C4-2B (cell line): ENCODE measurements around the gene NME7.
A peak's percentile ranks its signal among the peaks of the same experiment; 100 is the strongest.
"Not testable (repeated sequence)": the region's sequence is repeated elsewhere in the genome, so short reads cannot be mapped to it uniquely, and the experiment has no call there.

Experiments
- H3K27ac ChIP-seq: fragments of 450-650 bp; 2 replicates; pipeline ENCODE4 v1.5.1; 2017
- CTCF ChIP-seq: fragments of 450-650 bp; conservative IDR thresholded peaks from 2 replicates; pipeline ENCODE4 v1.5.1; 2017; ENCODE audit warnings: mild to moderate bottlenecking
- ZFX ChIP-seq: fragments of 450-650 bp; IDR thresholded peaks from 2 replicates; pipeline ENCODE4 v1.6.1; 2017

Gene NME7

GRCh38 chr1:169300854-169301253 is 66.7 kb downstream of the NME7 start:
- TF ChIP-seq CTCF (no peak), ZFX (no peak)
- no peak overlapping the region for H3K27ac ChIP-seq

GRCh38 chr1:169298441-169298840 is 69.2 kb downstream of the NME7 start:
- no peak overlapping the region for H3K27ac ChIP-seq
- TF ChIP-seq ZFX = no peak

DNA sequence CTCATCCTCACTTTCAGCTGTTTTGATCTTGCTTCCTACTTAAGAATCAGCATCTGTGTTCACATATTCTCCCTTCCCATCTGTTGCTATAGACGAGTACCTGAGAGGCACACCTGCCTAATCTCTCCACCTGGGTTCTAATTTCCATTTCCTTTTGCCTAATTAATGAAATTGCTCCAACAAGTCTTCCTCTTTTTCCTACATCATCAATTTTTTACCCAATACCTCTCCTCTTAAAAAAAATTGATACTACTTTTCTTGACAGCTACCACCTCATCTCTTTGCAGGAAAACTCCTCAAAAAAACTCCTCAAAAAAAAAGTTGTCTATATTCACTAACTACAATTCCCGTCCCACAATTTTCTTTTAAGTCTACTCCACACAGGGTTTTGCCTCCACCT is 71.8 kb downstream of the NME7 start:
- H3K27ac ChIP-seq = no peak overlapping the region
- TF ChIP-seq ZFX (no peak), CTCF (no peak)

DNA sequence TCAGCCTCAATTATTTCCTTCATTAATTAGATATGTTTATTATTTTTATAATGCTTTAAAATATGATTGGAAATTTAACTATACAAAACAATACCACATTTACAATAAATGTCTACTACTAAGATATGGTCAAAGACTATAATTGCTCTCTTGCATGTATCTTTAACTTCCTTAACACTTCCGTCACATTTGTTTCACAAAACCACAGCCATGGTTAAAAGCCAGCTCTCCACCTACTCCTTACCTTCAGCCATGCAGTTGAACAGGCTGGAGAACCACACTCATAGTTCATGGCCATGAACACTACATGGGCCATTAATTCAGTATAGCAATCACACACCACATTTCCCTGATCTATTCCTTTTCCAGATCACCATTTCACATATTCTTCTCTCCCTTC is 72.2 kb downstream of the NME7 start:
- TF ChIP-seq CTCF (no peak), ZFX (no peak)

GRCh38 chr1:169289016-169289415 is 78.6 kb downstream of the NME7 start:
- TF ChIP-seq ZFX (no peak), CTCF (no peak)
- H3K27ac ChIP-seq = no peak overlapping the region

More for the DNA sequence above, 72.2 kb downstream of the NME7 start:
- H3K27ac ChIP-seq = no peak overlapping the region

DNA sequence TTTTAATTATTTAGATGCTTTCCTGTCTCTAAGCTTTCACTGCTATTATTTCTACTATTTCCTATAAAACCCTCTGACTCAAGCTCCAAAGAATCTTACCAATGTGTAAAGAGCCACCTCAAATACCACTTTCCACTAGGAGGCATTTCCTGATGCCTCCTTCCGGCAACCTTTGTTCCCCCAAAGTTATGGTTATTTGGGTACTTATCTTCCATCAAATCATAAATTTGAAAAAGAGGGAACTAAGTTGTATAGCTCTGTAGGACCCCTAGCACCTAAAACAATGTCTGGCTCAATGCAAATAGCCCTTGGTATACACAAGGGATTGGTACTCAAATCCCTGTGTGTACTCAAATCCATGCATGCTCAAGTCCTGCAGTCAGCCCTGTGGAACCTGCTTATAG is 79.6 kb downstream of the NME7 start:
- no peak overlapping the region for H3K27ac ChIP-seq
- TF ChIP-seq ZFX (no peak), CTCF (no peak)

- H3K27ac ChIP-seq = no peak overlapping the region
- no peak for TF ChIP-seq ZFX
- no peak for TF ChIP-seq CTCF
Observed at GRCh38 chr1:169287280-169287679, 80.3 kb downstream of the NME7 start.

DNA sequence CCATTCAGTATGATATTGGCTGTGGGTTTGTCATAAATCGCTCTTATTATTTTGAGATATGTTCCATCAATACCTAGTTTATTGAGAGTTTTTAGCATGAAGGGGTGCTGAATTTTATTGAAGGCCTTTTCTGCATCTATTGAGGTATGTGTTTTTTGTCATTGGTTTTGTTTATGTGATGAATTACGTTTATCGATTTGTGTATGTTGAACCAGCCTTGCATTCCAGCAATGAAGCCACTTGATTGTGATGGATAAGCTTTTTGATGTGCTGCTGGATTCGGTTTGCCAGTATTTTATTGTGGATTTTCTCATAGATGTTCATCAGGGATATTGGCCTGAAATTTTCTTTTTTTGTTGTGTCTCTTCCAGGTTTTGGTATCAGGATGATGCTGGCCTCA is 86.0 kb downstream of the NME7 start:
- not testable (repeated sequence) for H3K27ac ChIP-seq

GRCh38 chr1:169271098-169271497 is 96.5 kb downstream of the NME7 start:
- TF ChIP-seq ZFX = no peak
- TF ChIP-seq CTCF = peak; percentile 22
- no peak overlapping the region for H3K27ac ChIP-seq
